Fibroblast of the aortic adventitia (primary cell): ENCODE results near the gene CCDC92. TPM values are rescaled to one million over a fixed set of nuclear protein-coding genes. Genes with fewer than 3 reads are reported as not detected.

Experiments used
- DNase-seq: peaks from one replicate; pipeline ENCODE4 v3.0.0-alpha.2; 2010; ENCODE audit warnings: low read depth
- H3K4me3 ChIP-seq: 2 replicates; pipeline ENCODE4 v1.5.1; 2011; ENCODE audit warnings: low read depth, mild to moderate bottlenecking, control low read depth, low read length, moderate library complexity
- CTCF ChIP-seq: IDR thresholded peaks from 2 replicates; pipeline ENCODE4 v1.5.1; 2011; ENCODE audit warnings: mild to moderate bottlenecking, low read length, control low read depth, inconsistent platforms; ENCODE audit not compliant: insufficient read depth
- total RNA-seq: library from RNA; depleted of rRNA; stranded (reverse); fragments of >200 nt; gene quantifications from 2 replicates; pipeline ENCODE4 v1.2.3, GENCODE V29; 2012; ENCODE audit warnings: low replicate concordance

CCDC92 gene
- total RNA-seq, 1 donor, result 22.7 TPM

DNA sequence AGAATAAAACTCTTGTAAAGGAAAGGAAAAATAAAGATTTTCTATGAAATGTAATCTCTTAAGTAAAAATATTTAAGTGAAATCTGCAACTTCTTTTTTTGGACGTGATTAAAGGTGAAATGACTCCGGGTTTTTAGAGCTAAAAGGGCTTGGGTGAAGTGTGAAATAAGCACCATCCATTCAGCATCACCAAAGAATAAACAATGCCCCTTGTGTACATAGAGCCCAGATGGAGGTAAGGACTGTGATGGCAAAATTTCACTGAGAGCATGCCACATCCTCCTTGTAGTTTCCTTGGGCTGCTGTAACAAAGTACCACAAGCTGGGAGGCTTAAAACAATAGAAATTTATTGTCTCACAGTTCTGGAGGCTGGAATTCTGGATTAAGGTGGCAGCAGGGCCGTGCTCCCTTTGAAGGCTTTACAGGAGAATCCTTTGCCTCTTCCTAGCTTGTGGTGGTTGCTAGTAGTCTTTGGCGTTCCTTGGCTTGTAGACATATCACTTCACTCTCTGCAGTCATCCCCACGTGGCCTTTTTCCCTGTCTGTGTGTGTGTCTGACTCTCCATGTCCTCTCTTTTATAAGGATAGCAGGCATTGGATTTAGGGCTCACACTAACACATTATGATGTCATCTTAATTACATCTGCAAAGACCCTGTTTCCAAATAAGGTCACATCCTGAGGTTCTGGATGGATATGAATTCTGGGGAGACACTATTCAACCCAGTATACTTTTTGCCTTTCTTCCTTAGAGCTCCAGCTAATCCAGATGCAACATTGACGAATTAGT lies 24.6 kb upstream of the CCDC92 start:
- DNase-seq, result no peak
- H3K4me3 ChIP-seq, result no peak overlapping the region
- no peak for TF ChIP-seq CTCF

DNA sequence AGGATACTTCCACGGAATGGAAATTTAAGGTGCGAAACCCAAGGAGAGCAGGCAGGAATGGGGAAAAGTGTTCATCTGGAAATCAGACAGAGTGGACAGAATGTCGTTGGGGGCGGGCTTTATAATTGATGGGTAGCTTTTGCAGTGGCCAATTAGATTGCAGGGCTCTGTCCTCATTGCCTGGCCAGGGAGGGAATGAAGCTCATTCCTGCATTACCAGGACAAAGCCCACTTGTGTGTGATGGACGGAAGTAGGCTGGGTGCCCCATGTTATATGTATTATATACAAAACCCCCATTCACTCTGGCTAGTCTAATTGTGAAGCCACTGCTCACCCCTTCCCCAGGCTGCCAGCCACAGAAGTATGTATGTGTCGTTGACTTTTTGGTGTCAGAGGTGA lies 23.9 kb upstream of the CCDC92 start:
- no peak for TF ChIP-seq CTCF
- H3K4me3 ChIP-seq, result no peak overlapping the region

GRCh38 chr12:123995023-123995748 lies 22.6 kb upstream of the CCDC92 start:
- no peak overlapping the region for H3K4me3 ChIP-seq
- DNase-seq, result peak; percentile 79
- no peak for TF ChIP-seq CTCF

More for the DNA sequence above, 23.9 kb upstream of the CCDC92 start:
- no peak for DNase-seq

- no peak for TF ChIP-seq CTCF
- no peak overlapping the region for H3K4me3 ChIP-seq
- no peak for DNase-seq
Measured at GRCh38 chr12:123992118-123992825, 19.6 kb upstream of the CCDC92 start.

- H3K4me3 ChIP-seq, result no peak overlapping the region
- TF ChIP-seq CTCF, result no peak
- DNase-seq, result no peak
Measured at GRCh38 chr12:123991372-123991951, 18.8 kb upstream of the CCDC92 start.

DNA sequence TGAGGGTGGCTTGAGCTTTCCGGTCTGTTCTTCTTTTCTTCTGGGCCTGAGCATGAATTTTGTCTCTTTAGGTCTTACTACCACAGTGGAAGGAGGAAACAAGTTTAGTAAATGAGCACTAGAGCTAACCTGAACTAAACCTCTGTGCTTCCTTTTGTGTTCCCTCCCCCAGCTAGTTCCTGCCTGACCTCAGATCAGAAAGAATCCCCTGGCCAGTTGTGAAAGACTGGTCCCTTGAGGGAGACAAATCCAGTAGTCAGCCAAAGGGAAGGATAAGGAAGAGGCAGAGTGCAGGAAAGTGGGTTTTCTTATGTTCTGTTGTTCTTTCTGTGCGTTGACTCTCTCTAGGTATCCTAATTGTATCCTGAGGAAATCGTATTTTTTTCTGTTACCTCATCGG lies 17.9 kb upstream of the CCDC92 start:
- no peak overlapping the region for H3K4me3 ChIP-seq
- no peak for TF ChIP-seq CTCF
- peak; percentile 84 for DNase-seq
